ENCODE measurements around the gene PDZD2. TPM values are rescaled to one million over a fixed set of nuclear protein-coding genes. Genes with fewer than 3 reads are reported as not detected.
A peak's percentile ranks its signal among the peaks of the same experiment; 100 is the strongest.
"Not testable (repeated sequence)": the region's sequence is repeated elsewhere in the genome, so short reads cannot be mapped to it uniquely, and the experiment has no call there.

Gene PDZD2
- not detected in 2 replicates for total RNA-seq

DNA sequence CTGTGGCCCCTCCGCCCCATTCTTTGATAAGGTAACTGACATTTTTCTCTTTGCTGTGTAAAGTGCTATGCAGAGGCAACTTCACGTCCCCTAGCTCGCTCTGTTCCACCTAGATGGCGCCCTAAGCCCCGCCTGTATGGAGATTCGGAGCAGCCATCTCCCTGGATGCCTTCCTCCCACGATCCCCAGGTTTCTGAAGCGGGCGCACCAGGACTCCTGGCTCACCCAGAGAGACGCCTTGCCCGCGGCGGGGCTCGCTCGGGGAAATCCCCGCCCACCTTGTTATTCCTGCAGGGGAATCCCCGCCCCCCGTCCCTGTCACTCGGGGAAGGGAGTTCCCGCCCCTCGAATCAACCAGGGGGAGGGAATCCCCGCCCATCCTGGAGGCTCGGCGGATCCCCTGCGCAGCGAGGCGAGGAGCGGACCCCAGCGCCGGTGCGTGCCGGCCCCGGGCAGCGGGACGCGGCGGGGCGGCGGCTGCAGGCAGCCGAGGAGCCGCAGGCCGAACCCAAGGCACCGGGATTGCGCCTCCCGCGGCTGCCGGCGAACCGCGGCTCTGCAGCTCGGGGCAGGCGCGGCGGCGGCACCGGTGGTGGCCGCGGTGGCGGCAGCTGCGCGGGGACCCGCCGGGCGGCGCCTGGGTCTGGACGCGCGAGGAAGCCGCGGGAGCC, at the start of gene PDZD2:
Gene PDZD2 (plus strand): TSS at position 384 of the 671 bp plus-strand sequence.
- H3K4me3 Mint-ChIP-seq, result peak within 1 kb of the TSS; percentile 82
- no peaks in the 10 kb centered on the region for H3K9me3 Mint-ChIP-seq
- H3K27ac Mint-ChIP-seq, result peak within 1 kb of the TSS; percentile 24
- DNase-seq (ENCODE audit: low spot score), result peak; percentile 48
- H3K36me3 Mint-ChIP-seq (ENCODE audit: low read depth), result no peaks in the 10 kb centered on the region
- intact Hi-C loops (cut with micrococcal nuclease), result loop anchor here (2.0 kb wide), 1 partner anchor 106 kb away; the partner anchor contains the start of genes C5orf22 and DROSHA
- H3K27me3 Mint-ChIP-seq (ENCODE audit: insufficient read depth), result peaks cover 16% of the 10 kb centered on the region
- peaks cover 7% of the 10 kb centered on the region for H3K4me1 Mint-ChIP-seq (ENCODE audit: low read depth)

DNA sequence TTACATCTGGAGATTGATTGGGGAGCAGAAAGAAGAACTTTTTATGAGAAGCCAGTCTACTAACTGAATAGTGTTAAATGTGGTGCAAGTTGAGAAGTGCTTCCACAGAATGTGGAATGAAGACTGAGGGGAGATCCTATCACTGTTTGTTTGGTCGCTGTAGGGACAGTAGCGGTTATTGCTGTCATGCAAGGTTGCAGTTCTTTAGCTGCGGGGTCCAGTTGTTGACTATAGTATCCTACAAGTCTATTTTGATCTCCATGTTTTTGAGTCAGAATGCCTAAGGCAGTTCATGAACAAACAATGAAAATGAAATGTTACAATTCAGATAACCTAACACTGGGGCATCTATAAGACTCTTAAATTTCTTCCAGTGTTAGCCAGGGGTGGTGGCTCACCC, 45.3 kb upstream of the PDZD2 start:
- Mint-ChIP-seq H3K9me3 (no peaks in the 10 kb centered on the region), H3K27me3 (ENCODE audit: insufficient read depth) (peaks cover 7% of the 10 kb centered on the region), H3K4me3 (no peak overlapping the region), H3K27ac (no peak overlapping the region), H3K36me3 (ENCODE audit: low read depth) (no peaks in the 10 kb centered on the region), H3K4me1 (ENCODE audit: low read depth) (no peaks in the 10 kb centered on the region)
- intact Hi-C loops (cut with micrococcal nuclease), result no loop called here
- no peak for DNase-seq (ENCODE audit: low spot score)

DNA sequence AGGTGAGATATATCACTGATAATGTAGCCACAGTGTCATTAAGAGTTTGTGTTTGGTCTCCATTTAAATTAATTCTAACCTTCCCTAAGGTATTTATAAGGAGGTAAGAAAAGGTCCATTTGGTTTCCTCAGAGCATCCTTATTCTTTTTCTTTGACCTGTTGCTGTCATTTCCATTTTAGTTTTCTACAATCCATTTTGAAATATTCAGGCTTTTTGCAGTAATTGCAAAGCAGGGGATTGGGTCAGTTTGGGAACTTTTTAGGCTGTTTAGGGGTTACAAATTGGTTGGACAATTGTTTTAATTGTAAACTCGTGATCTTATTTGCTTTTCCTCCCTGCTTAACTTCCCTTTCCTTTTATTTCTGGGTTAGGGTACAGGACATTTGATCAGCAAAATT, 42.6 kb upstream of the PDZD2 start:
- intact Hi-C loops (cut with micrococcal nuclease), result no loop called here
- no peak for DNase-seq (ENCODE audit: low spot score)
- peaks cover 7% of the 10 kb centered on the region for H3K27me3 Mint-ChIP-seq (ENCODE audit: insufficient read depth)
- H3K9me3 Mint-ChIP-seq, result no peaks in the 10 kb centered on the region
- no peaks in the 10 kb centered on the region for H3K4me1 Mint-ChIP-seq (ENCODE audit: low read depth)
- no peak overlapping the region for H3K4me3 Mint-ChIP-seq
- no peaks in the 10 kb centered on the region for H3K36me3 Mint-ChIP-seq (ENCODE audit: low read depth)
- no peak overlapping the region for H3K27ac Mint-ChIP-seq

DNA sequence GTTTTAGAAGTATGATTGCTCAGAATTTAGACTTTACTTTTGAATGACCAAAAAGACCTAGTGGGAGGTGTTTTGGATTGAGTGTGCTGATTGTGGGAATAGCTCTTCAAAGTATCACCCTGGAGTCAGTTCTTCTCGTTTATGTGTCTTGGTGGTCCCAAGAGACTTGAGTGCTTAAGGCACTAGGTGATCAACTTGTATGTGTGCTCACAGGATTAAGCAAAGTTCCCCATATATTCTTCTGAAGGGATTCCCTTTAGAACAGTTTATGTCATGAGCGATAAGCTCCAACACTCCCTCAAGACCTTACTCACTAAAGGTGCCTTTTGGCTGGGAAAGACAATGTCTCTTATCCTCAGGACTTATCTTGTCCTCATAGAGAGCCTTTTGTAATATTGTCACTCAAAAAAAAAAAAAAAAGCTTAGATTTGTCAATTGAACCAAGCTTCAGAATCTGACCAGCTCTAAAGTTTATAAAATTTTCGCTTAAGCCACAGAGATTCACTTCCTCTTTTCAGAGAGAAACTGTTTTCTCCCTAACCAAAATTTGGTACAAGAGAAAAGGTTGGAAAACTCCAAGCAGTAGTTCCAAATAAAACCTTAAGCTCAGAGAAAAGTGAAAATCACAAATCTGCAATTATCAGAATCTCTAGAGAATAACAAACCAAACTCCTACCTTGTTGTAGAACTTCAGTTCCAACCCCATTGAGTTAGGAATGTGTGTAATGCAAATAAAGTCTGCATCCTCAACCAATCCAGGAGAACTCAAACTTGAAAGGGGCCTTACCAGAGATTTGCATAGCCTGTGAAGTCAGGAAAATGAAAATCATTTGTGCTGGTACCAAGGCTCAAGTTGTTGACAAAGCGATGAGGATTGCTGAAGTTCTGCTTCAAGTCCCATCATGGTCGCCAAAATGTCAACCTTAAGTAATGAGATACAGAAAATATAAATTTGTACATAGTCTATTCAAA, 40.0 kb upstream of the PDZD2 start:
- Mint-ChIP-seq H3K36me3 (ENCODE audit: low read depth) (no peaks in the 10 kb centered on the region), H3K4me1 (ENCODE audit: low read depth) (no peaks in the 10 kb centered on the region), H3K9me3 (no peaks in the 10 kb centered on the region), H3K4me3 (no peak overlapping the region), H3K27me3 (ENCODE audit: insufficient read depth) (peaks cover 7% of the 10 kb centered on the region), H3K27ac (no peak overlapping the region)
- DNase-seq (ENCODE audit: low spot score), result no peak
- intact Hi-C loops (cut with micrococcal nuclease), result no loop called here

DNA sequence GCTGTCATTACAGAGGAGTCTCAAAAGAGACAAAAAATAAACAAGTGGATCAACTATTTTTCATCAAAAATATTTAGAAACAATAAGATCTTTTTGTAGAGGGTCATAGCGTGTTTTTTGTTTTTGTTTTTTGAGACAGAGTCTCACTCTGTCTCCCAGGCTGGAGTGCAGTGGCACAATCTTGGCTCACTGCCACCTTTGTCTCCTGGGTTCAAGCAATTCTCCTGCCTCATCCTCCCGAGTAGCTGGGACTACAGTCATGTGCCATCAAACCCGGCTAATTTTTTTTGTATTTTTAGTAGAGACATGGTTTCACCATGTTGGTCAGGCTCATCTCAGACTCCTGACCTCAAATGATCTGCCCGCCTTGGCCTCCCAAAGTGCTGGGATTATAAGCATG, 36.6 kb upstream of the PDZD2 start:
- DNase-seq (ENCODE audit: low spot score); H3K27me3 Mint-ChIP-seq (ENCODE audit: insufficient read depth); H3K4me3 Mint-ChIP-seq; intact Hi-C loops (cut with micrococcal nuclease); H3K27ac Mint-ChIP-seq; H3K9me3 Mint-ChIP-seq; H3K4me1 Mint-ChIP-seq (ENCODE audit: low read depth); H3K36me3 Mint-ChIP-seq (ENCODE audit: low read depth): not testable (repeated sequence)

DNA sequence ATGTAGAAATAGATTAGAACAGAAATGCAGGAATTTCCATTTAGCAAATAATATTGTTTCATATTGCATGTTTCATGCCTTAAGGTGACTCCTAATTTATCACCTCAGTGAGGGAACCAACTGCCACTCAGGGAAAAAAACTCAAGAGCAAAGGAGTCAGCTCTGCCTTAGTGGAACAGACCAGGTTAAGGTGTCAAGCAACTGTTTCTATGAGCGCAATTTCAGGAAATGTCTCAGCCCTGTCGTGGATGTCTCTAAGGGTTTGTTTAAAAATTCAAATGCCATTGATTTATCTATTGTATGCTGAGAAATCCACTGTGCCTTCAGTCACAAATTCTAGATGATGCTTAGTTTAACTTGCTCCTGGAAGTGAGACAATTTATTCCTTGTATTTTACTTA, 34.7 kb upstream of the PDZD2 start:
- Mint-ChIP-seq H3K4me1 (ENCODE audit: low read depth) (no peaks in the 10 kb centered on the region), H3K27me3 (ENCODE audit: insufficient read depth) (peaks cover 4% of the 10 kb centered on the region), H3K4me3 (no peak overlapping the region), H3K36me3 (ENCODE audit: low read depth) (no peaks in the 10 kb centered on the region), H3K27ac (no peak overlapping the region), H3K9me3 (no peaks in the 10 kb centered on the region)
- intact Hi-C loops (cut with micrococcal nuclease), result no loop called here
- no peak for DNase-seq (ENCODE audit: low spot score)

DNA sequence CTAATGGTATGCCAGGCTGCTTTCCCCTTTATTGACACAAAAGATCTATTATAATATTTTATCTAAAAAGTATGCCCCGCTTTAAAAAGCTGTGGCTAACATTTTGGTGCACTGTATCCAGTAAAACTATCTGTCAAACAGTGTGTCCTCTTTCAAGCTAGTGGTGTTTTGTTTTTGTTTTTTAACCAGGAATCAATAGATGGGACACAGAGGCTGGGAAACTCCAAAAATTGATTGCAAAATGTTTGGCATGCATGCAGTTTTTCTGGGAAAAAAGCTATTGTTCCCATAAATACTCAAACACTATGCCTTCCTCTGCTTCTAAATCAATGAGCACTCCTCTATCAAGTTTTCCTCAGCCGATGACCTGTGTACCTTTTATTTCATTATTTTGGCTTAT, 34.3 kb upstream of the PDZD2 start:
- Mint-ChIP-seq H3K27me3 (ENCODE audit: insufficient read depth) (peaks cover 4% of the 10 kb centered on the region), H3K27ac (no peak overlapping the region), H3K9me3 (no peaks in the 10 kb centered on the region), H3K36me3 (ENCODE audit: low read depth) (no peaks in the 10 kb centered on the region), H3K4me1 (ENCODE audit: low read depth) (no peaks in the 10 kb centered on the region), H3K4me3 (no peak overlapping the region)
- DNase-seq (ENCODE audit: low spot score), result no peak
- intact Hi-C loops (cut with micrococcal nuclease), result no loop called here

DNA sequence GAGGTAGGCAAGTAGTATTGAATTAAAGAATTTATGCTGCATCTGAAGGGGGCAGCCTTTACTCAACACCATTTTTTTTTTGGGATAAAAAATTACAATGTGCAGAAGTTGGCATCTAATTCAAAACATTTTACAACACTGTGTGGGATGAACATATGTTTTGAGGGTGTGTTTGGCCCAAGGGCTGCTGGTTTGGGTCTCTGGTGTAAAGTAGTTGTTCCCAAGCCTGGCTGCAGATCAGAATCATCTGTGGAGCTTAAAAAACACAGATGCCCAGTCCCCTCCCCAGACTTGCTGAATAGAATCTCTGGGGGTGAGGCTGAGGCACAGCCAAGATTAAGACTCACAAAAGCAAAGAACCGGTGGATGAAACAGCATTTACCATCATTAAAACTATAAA, 33.0 kb upstream of the PDZD2 start:
- H3K27me3 Mint-ChIP-seq (ENCODE audit: insufficient read depth), result peaks cover 4% of the 10 kb centered on the region
- H3K27ac Mint-ChIP-seq, result no peak overlapping the region
- H3K9me3 Mint-ChIP-seq, result no peaks in the 10 kb centered on the region
- H3K36me3 Mint-ChIP-seq (ENCODE audit: low read depth), result no peaks in the 10 kb centered on the region
- no peaks in the 10 kb centered on the region for H3K4me1 Mint-ChIP-seq (ENCODE audit: low read depth)
- no peak overlapping the region for H3K4me3 Mint-ChIP-seq
- no peak for DNase-seq (ENCODE audit: low spot score)
- intact Hi-C loops (cut with micrococcal nuclease), result no loop called here

DNA sequence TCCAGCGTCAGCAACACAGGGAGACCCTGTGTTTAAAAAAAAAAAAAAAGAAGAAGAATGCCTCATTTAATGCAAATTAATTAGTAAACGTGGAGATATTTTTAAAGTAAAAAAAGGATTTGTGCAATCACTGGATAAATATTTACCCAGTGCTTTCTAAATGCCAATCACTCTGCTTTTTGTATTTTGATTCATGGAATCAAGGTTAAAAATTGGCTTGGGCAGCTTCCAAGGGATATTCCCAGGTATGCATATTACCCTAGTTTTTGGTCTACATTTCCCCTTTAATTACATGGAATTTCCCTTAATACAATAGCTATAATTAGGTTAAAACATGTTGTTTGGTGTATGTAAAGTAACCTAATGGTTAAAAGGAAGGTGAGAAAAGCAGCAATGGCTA, 31.4 kb upstream of the PDZD2 start:
- H3K27me3 Mint-ChIP-seq (ENCODE audit: insufficient read depth), result peaks cover 4% of the 10 kb centered on the region
- no peaks in the 10 kb centered on the region for H3K9me3 Mint-ChIP-seq
- H3K36me3 Mint-ChIP-seq (ENCODE audit: low read depth), result no peaks in the 10 kb centered on the region
- no peaks in the 10 kb centered on the region for H3K4me1 Mint-ChIP-seq (ENCODE audit: low read depth)
- DNase-seq (ENCODE audit: low spot score), result no peak
- no peak overlapping the region for H3K4me3 Mint-ChIP-seq
- intact Hi-C loops (cut with micrococcal nuclease), result no loop called here
- H3K27ac Mint-ChIP-seq, result no peak overlapping the region

DNA sequence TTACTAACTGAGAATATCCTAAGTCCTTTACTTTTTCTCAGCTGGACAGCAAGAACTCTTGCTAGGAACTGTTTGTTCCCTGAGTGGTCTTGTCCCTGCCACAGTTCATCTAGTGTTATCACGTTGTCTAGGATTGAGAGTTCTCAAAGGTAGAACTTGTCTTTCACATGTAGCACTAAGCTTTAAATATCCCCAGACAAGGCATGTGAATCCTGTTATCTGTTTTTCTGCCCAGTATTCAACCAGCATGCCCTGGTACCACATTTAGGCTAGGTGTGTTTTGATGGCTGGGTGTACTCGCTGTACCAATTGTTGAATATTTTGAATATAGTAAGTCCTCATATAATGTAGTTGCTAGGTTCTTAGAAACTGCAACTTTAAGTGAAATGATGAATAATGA, 27.9 kb upstream of the PDZD2 start:
- intact Hi-C loops (cut with micrococcal nuclease), result no loop called here
- DNase-seq (ENCODE audit: low spot score), result no peak
- Mint-ChIP-seq H3K36me3 (ENCODE audit: low read depth) (no peaks in the 10 kb centered on the region), H3K27me3 (ENCODE audit: insufficient read depth) (peaks cover 3% of the 10 kb centered on the region), H3K4me1 (ENCODE audit: low read depth) (no peaks in the 10 kb centered on the region), H3K27ac (no peak overlapping the region), H3K4me3 (no peak overlapping the region), H3K9me3 (no peaks in the 10 kb centered on the region)

DNA sequence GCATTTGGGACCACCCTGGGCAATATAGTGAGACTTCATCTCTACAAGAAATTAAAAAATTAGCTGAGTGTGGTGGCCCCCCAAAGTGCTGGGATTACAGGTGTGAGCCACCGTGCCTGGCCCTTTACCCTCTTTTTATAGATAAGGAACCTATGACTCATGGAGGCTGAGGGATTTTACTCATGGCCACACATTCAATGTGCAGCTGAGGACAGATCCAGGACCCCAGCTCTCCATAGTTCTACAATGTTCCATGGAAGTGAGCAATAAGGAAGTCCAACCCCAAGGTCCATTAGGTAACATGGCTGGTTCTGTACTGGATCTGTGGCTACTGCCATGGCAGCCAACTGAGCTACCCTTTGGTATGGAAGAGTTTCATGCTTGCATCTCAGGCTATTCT, 25.3 kb upstream of the PDZD2 start:
- Mint-ChIP-seq H3K27ac (no peak overlapping the region), H3K9me3 (no peaks in the 10 kb centered on the region), H3K36me3 (ENCODE audit: low read depth) (no peaks in the 10 kb centered on the region), H3K27me3 (ENCODE audit: insufficient read depth) (peaks cover 15% of the 10 kb centered on the region), H3K4me3 (no peak overlapping the region), H3K4me1 (ENCODE audit: low read depth) (no peaks in the 10 kb centered on the region)
- intact Hi-C loops (cut with micrococcal nuclease), result no loop called here
- DNase-seq (ENCODE audit: low spot score), result no peak

DNA sequence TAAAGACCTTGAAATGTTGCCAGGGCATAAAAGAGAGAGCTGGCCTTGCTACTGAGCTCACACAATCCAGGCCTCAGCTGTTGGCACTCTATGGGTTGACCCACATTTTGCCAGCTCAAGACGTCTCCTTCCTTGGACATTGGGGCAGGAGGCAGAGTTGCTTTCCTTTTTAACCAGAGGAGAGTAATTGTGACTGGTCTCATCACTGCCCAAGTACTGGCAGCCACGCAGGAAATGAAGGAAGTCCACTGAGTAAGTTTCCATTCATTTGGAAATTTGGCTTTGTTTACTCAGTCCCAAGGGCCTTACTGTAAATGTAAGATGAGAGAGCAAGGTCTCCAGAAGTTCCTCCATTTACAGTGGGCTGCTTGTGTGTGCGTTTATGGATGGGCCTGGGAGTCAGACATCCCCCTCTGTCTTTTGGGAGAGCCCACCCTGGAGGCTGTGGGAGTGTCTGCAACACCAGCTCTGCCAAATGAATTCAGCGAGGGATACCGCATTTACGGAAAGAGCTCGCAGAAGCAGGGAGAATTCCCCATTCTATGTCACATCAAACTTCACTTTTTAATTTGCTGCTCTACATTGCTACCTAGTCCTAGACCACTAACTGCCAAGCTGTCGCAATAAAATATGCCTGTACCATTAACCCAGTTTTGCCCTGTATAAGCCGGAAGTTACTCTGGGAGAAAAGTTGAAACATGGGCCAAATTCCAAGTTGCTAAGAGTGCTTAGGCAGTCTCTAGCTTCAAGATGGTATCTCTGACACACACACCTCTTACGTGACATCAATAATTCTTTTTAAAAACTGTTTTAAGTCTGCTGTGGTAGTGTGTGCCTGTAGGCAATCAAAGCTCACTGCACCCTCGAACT, 24.5 kb upstream of the PDZD2 start:
- Mint-ChIP-seq H3K36me3 (ENCODE audit: low read depth) (no peaks in the 10 kb centered on the region), H3K27me3 (ENCODE audit: insufficient read depth) (peaks cover 20% of the 10 kb centered on the region), H3K4me1 (ENCODE audit: low read depth) (no peaks in the 10 kb centered on the region), H3K9me3 (no peaks in the 10 kb centered on the region), H3K27ac (no peak overlapping the region), H3K4me3 (no peak overlapping the region)
- DNase-seq (ENCODE audit: low spot score), result no peak
- intact Hi-C loops (cut with micrococcal nuclease), result no loop called here

Measured in activated T-helper 1 cell treated with anti-CD3 and anti-CD28 coated beads, Interleukin-12 subunit alpha, Interleukin-12 subunit beta, Interleukin-2, Interleukin-4 antibody, amounts not matched to agents 30 ng/mL and 10 ng/mL and 1 ng/mL, durations not matched to agents 14 hours and 24 hours and 36 hours (primary cell).